BLaER1 treated with 17β-estradiol and CSF1 and Interleukin-3, amounts not matched to agents 10 nM and 100 nM (cell line): Measurements from ENCODE around the gene SLFN12L.
"Not testable (repeated sequence)": the region's sequence is repeated elsewhere in the genome, so short reads cannot be mapped to it uniquely, and the experiment has no call there.

Source experiments
- H3K27ac ChIP-seq, 11 experiments: shearing (Covaris generic); formaldehyde crosslinking; 2 replicates each; pipeline ENCODE4 v1.8.1; 2022
- H3K27me3 ChIP-seq, 11 experiments: shearing (Covaris generic); formaldehyde crosslinking; 2 replicates each; pipeline ENCODE4 v1.8.1; 2022
- H3K36me3 ChIP-seq, 11 experiments: shearing (Covaris generic); formaldehyde crosslinking; 2 replicates each; pipeline ENCODE4 v1.8.1; 2022
- H3K4me1 ChIP-seq, 10 experiments: shearing (Covaris generic); formaldehyde crosslinking; 2 replicates each; pipeline ENCODE4 v1.8.1; 2022
- H3K4me2 ChIP-seq, 11 experiments: shearing (Covaris generic); formaldehyde crosslinking; 2 replicates each; pipeline ENCODE4 v1.8.1; 2022
- H3K4me3 ChIP-seq, 10 experiments: shearing (Covaris generic); formaldehyde crosslinking; 2 replicates each; pipeline ENCODE4 v1.8.1; 2022
- H3K9ac ChIP-seq, 11 experiments: shearing (Covaris generic); formaldehyde crosslinking; 2 replicates each; pipeline ENCODE4 v1.8.1; 2022
- H3K9me3 ChIP-seq, 11 experiments: shearing (Covaris generic); formaldehyde crosslinking; replicated peaks in 1 of 11; 2 replicates each; pipeline ENCODE4 v1.8.1; 2022
- H4K20me1 ChIP-seq, 11 experiments: shearing (Covaris generic); formaldehyde crosslinking; 2 replicates each; pipeline ENCODE4 v1.8.1; 2022
- Cebpa-rat ChIP-seq, 11 experiments: shearing (Covaris generic); IDR thresholded peaks; 2 replicates each; pipeline ENCODE4 v1.8.1; 2022

Gene SLFN12L

DNA sequence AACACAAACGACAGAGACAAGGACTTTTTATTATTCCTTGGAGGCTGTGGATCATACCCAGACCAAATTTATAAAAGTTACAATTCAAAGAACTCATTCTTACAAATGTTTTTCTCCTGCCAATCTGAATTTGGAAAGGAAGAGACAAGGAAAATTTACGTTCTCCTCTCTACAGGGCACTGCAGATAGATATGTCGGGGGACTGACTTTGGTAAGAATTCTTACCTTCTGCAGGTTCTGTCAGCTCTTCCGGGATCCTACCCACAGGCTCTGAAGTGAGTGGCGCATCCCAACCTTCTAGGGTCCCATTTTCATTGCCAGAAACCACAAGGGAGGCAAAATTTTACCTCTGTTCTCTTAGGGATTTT is 2.2 kb upstream of the SLFN12L start:
- Histone ChIP-seq H3K9ac (peak overlapping the region; percentile 5 to 87 (median 77); a peak in 16 of 22 replicates), H3K4me2 (peak overlapping the region; percentile 77 to 91 (median 84)), H3K27ac (peak overlapping the region; percentile 33 to 95 (median 92); a peak in 21 of 22 replicates), H3K27me3 (no peaks in the 10 kb centered on the region), H4K20me1 (no peaks in the 10 kb centered on the region), H3K36me3 (no peaks in the 10 kb centered on the region), H3K4me3 (peak overlapping the region in 4 of 10 experiments; percentile 2 to 53 (median 18); a peak in 3 of 20 replicates), H3K4me1 (peaks cover 67 to 83% (median 76%) of the 10 kb centered on the region in 10 experiments), H3K9me3 (no peaks in the 10 kb centered on the region)
- no peak for TF ChIP-seq Cebpa-rat (IDR thresholded peaks at IDR 0.05)

DNA sequence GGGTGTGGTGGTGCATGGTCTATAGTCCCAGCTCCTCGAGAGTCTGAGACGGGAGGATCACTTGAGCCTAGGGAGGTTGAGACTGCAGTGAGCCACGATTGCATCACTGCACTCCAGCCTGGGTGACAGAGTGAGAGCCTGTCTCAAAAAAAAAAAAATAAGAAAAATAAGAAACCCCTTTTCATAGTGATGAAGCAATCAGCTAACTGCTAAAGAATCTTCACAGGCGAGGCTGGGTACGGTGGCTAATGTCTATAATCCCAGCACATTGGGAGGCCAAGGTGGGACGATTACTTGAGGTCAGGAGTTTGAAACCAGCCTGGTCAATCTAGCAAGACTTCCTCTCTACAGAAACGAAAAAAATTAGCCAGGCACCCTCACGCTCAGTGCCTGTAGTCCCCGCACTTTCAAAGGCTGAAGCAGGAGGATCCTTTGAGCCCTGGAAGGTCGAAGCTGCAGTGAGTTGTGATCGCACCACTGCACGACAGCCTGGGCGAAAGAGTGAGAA is 760 bp downstream of the SLFN12L start:
- Histone ChIP-seq H3K4me2 (peak overlapping the region; percentile 48 to 88 (median 72)), H4K20me1 (no peaks in the 10 kb centered on the region), H3K4me3 (no peak overlapping the region), H3K9ac (peak overlapping the region in 2 of 11 experiments; percentile 3 to 9; a peak in 3 of 22 replicates), H3K27me3 (no peaks in the 10 kb centered on the region), H3K36me3 (no peaks in the 10 kb centered on the region), H3K4me1 (peaks cover 45 to 54% (median 49%) of the 10 kb centered on the region in 10 experiments), H3K9me3 (no peaks in the 10 kb centered on the region), H3K27ac (peak overlapping the region in 7 of 11 experiments; percentile 2 to 92 (median 37); a peak in 6 of 22 replicates)
- TF ChIP-seq Cebpa-rat (IDR thresholded peaks at IDR 0.05), result peak in 5 of 11 experiments; percentile 15 to 54 (median 46); a peak in 7 of 22 replicates

DNA sequence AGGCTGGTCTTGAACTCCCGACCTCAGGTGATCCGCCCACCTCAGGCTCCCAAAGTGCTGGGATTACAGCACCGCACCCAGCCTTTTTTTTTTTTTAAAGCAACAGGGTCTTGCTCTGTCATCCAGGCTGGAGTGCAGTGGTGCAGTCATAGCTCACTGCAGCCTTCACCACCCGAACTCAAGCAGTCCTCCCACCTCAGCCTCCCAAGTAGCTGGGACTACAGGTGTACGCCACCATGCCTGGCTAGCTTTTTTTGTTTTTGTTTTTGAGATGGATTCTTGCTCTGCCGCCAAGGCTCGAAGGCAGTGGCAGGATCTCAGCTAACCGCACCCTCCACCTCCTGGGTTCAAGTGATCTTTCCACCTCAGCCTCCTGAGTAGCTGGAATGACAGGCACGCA is 2.1 kb downstream of the SLFN12L start:
- not testable (repeated sequence) for H3K27me3 ChIP-seq, H3K4me2 ChIP-seq, H4K20me1 ChIP-seq, H3K9me3 ChIP-seq, H3K9ac ChIP-seq, H3K27ac ChIP-seq, H3K36me3 ChIP-seq, H3K4me3 ChIP-seq
- H3K4me1 ChIP-seq, result peaks cover 38 to 42% (median 42%) of the 10 kb centered on the region in 10 experiments

DNA sequence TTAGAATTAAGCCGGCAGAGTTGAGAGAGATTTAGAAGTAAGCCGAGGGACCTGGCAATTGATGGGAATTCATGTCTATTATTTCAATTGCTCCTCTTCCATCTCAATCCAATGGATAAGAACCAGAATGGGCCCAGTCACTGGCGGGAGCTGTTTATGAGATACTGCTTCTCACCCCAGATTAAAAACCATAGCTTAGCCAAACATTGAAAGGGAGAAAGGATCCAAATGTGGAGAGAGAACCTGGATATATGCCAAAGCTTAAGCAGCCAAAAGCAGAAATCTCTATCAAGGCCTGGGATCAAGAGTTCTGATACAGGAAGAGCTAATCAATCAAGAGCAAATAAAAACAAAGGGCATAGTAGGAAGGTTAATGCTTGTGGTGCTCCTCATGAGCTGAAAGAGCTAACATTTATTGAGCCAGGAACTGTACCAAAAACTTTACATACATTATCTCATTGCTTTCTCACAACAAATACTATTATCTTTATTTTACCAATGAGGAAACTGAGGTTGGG is 2.8 kb downstream of the SLFN12L start:
- H3K27me3 ChIP-seq, result no peaks in the 10 kb centered on the region
- H3K9me3 ChIP-seq, result no peaks in the 10 kb centered on the region
- H3K4me2 ChIP-seq, result no peak overlapping the region
- no peak for TF ChIP-seq Cebpa-rat (IDR thresholded peaks at IDR 0.05)
- no peak overlapping the region for H3K27ac ChIP-seq
- no peaks in the 10 kb centered on the region for H3K36me3 ChIP-seq
- H3K9ac ChIP-seq, result 0 out of 22 replicates have a peak overlapping the region, but pooled peaks of 1 of the 11 experiments have one; percentile 2
- H4K20me1 ChIP-seq, result no peaks in the 10 kb centered on the region
- no peak overlapping the region for H3K4me3 ChIP-seq
- peaks cover 31 to 35% (median 34%) of the 10 kb centered on the region in 10 experiments for H3K4me1 ChIP-seq

DNA sequence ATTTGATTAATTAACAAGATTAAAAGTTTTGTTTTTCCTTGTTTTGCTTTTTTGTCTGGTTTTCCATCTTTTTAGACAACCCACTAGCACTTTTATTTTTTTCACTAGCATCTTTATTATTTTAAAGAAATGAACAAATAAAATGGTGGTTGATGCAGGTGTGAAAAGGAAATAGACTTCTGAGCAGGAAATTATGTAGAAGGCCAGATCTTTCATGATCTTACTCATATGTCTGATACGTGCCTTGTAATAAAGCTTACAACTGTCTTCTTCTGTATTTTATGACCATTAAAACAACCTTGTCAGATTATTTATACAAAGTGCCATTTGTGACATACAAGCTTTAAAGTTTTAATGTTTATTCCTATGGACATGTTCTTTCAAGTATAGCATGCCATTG is 6.3 kb downstream of the SLFN12L start:
- Histone ChIP-seq H3K9me3 (peaks cover 0 to 5% (median 0%) of the 10 kb centered on the region in 11 experiments; a peak in 2 of 22 replicates), H4K20me1 (no peaks in the 10 kb centered on the region), H3K9ac (no peak overlapping the region), H3K27ac (no peak overlapping the region), H3K4me3 (no peak overlapping the region), H3K27me3 (no peaks in the 10 kb centered on the region), H3K4me2 (no peak overlapping the region), H3K36me3 (no peaks in the 10 kb centered on the region), H3K4me1 (peaks cover 0 to 11% (median 7%) of the 10 kb centered on the region in 10 experiments; a peak in 11 of 20 replicates)
- no peak for TF ChIP-seq Cebpa-rat (IDR thresholded peaks at IDR 0.05)

DNA sequence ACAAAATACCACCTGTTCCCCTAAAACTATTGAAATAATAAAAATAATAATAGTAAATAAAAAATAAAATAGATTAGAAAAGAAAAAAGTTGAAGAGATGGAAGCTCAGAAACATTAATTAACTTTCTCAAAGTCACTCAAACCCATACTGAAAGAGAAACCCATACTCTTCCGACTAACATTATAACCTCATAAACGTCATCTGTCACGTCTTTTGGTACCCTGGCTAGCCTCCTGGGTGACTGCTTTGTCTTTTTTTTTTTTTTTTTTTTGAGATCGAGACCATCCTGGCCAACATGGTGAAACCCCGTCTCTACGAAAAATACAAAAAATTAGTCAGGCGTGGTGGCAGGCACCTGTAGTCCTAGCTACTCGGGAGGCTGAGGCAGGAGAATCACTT is 7.6 kb downstream of the SLFN12L start:
- Histone ChIP-seq H3K4me2 (no peak overlapping the region), H3K36me3 (no peaks in the 10 kb centered on the region), H4K20me1 (no peaks in the 10 kb centered on the region), H3K9me3 (peaks cover 0 to 11% (median 0%) of the 10 kb centered on the region in 11 experiments; a peak in 2 of 22 replicates), H3K4me1 (peaks cover 0 to 9% (median 7%) of the 10 kb centered on the region in 10 experiments; a peak in 11 of 20 replicates), H3K27me3 (no peaks in the 10 kb centered on the region), H3K27ac (no peak overlapping the region), H3K9ac (no peak overlapping the region), H3K4me3 (no peak overlapping the region)
- TF ChIP-seq Cebpa-rat (IDR thresholded peaks at IDR 0.05), result no peak

DNA sequence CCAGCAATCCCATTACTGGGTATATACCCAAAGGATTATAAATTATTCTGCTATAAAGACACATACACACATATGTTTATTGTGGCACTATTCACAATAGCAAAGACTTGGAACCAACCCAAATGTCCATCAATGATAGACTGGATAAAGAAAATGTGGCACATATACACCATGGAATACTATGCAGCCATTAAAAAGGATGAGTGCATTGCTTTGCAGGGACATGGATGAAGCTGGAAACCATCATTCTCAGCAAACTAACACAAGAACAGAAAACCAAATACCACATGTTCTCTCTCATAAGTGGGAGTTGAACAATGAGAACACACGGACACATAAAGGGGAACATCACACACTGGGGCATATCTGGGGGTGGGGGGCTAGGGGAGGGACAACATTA is 8.2 kb downstream of the SLFN12L start:
- H3K4me2 ChIP-seq, H3K4me3 ChIP-seq, H4K20me1 ChIP-seq, H3K9ac ChIP-seq, H3K4me1 ChIP-seq, H3K36me3 ChIP-seq, H3K27ac ChIP-seq, H3K27me3 ChIP-seq: not testable (repeated sequence)
- H3K9me3 ChIP-seq, result peaks cover 0 to 11% (median 0%) of the 10 kb centered on the region in 11 experiments; a peak in 3 of 22 replicates

DNA sequence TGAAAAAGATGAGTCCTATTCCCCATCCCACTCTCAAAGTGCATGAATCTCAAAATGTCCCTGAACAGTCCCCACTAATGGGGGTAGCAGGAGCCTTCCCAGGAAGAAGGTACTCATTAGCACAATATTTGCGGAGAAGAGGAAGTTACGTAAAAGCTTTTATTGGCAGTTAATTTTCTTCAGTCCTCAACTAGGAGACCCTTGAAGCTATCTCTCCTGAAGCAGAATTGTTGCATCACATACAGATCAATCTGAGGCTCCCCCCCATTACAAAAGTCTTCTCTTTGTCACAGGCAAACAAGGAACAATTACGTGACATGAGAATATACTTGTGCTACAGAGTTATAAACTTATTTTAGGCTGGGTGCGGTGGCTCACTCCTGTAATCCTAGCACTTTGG is 14.2 kb downstream of the SLFN12L start:
- Histone ChIP-seq H4K20me1 (no peaks in the 10 kb centered on the region), H3K4me1 (peaks cover 16 to 56% (median 43%) of the 10 kb centered on the region in 10 experiments), H3K36me3 (no peaks in the 10 kb centered on the region), H3K4me3 (0 out of 20 replicates have a peak overlapping the region, but pooled peaks of 1 of the 10 experiments have one; percentile 4), H3K27me3 (no peaks in the 10 kb centered on the region), H3K27ac (peak overlapping the region in 4 of 11 experiments; percentile 4 to 76 (median 22); a peak in 6 of 22 replicates), H3K9me3 (peaks cover 0 to 8% (median 0%) of the 10 kb centered on the region in 11 experiments; a peak in 3 of 22 replicates), H3K4me2 (peak overlapping the region; percentile 0 to 91 (median 51); a peak in 17 of 22 replicates), H3K9ac (no peak overlapping the region)
- TF ChIP-seq Cebpa-rat (IDR thresholded peaks at IDR 0.05), result no peak

DNA sequence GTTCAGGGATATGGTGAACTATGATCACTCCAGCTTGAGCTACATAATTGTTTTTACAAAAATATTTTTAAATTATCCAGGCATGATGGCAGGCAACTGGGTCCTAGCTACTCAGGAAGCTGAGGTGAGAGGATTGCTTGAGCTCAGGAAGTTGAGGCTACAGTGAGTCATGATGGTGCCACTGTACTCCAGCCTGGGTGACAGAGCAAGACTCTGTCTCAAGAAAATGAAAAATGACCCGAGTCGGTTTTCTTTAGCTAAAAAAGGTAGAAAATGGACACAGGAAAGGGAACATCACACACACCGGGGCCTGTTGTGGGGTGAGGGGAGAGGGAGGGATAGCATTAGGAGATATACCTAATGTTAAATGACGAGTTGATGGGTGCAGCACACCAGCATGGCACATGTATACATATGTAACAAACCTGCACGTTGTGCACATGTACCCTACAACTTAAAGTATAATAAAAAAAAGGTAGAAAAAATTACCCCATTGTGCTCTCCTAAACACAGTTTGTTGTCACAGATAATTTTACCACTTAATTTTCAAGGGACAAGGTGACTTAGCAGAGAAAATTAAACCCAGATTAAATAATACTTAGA is 15.7 kb downstream of the SLFN12L start:
- peak overlapping the region in 8 of 11 experiments; percentile 53 to 79 (median 66); a peak in 17 of 22 replicates for H3K27ac ChIP-seq
- H3K27me3 ChIP-seq, H3K36me3 ChIP-seq, H4K20me1 ChIP-seq: not testable (repeated sequence)
- H3K9me3 ChIP-seq, result peaks cover 0 to 18% (median 3%) of the 10 kb centered on the region in 11 experiments; a peak in 8 of 22 replicates
- H3K9ac ChIP-seq, result peak overlapping the region in 4 of 11 experiments; percentile 13 to 63 (median 50); a peak in 5 of 22 replicates
- H3K4me1 ChIP-seq, result peaks cover 16 to 46% (median 35%) of the 10 kb centered on the region in 10 experiments
- peak overlapping the region; percentile 41 to 91 (median 81) for H3K4me2 ChIP-seq
- peak in 4 of 11 experiments; percentile 18 to 30 (median 21); a peak in 3 of 22 replicates for TF ChIP-seq Cebpa-rat (IDR thresholded peaks at IDR 0.05)
- H3K4me3 ChIP-seq, result peak overlapping the region in 4 of 10 experiments; percentile 23 to 57 (median 34); a peak in 8 of 20 replicates
